ENCODE results near the gene MAPK8.

Gene MAPK8

GRCh38 chr10:48292616-48293015 is 13.9 kb upstream of the MAPK8 start:
- DNase-seq, result no peak

- DNase-seq, result no peak
These were observed 12.0 kb upstream of the MAPK8 start for GRCh38 chr10:48294431-48294830.

- DNase-seq, result no peak
These were observed 9.8 kb upstream of the MAPK8 start for GRCh38 chr10:48296576-48297098.

GRCh38 chr10:48299066-48299465 is 7.4 kb upstream of the MAPK8 start:
- no peak for DNase-seq

- no peak for DNase-seq
These were observed 6.8 kb upstream of the MAPK8 start for GRCh38 chr10:48299692-48300091.

GRCh38 chr10:48300556-48300955 is 5.9 kb upstream of the MAPK8 start:
- no peak for DNase-seq

GRCh38 chr10:48302515-48303476 is 3.7 kb upstream of the MAPK8 start:
- DNase-seq, result no peak

- no peak for DNase-seq
These were observed 592 bp upstream of the MAPK8 start for GRCh38 chr10:48305905-48306264.

- DNase-seq, result peak; percentile 75
These were observed 613 bp downstream of the MAPK8 start for GRCh38 chr10:48306870-48307710.

- DNase-seq, result no peak
These were observed 1.2 kb downstream of the MAPK8 start for GRCh38 chr10:48307711-48308018.

GRCh38 chr10:48309711-48310226 is 3.3 kb downstream of the MAPK8 start:
- DNase-seq, result no peak

GRCh38 chr10:48314107-48314506 is 7.6 kb downstream of the MAPK8 start:
- DNase-seq, result no peak

- no peak for DNase-seq
These were observed 9.8 kb downstream of the MAPK8 start for GRCh38 chr10:48316236-48316635.

- no peak for DNase-seq
These were observed 11.0 kb downstream of the MAPK8 start for GRCh38 chr10:48317321-48317990.

- DNase-seq, result no peak
These were observed 15.5 kb downstream of the MAPK8 start for GRCh38 chr10:48322017-48322416.

GRCh38 chr10:48324580-48324979 is 18.1 kb downstream of the MAPK8 start:
- no peak for DNase-seq

GRCh38 chr10:48330269-48330668 is 23.8 kb downstream of the MAPK8 start:
- DNase-seq, result no peak

- DNase-seq, result no peak
These were observed 25.0 kb downstream of the MAPK8 start for GRCh38 chr10:48331436-48331835.

GRCh38 chr10:48332166-48332870 is 25.8 kb downstream of the MAPK8 start:
- no peak for DNase-seq

GRCh38 chr10:48332871-48333216 is 26.4 kb downstream of the MAPK8 start:
- no peak for DNase-seq

GRCh38 chr10:48333856-48334255 is 27.4 kb downstream of the MAPK8 start:
- no peak for DNase-seq

- DNase-seq, result no peak
These were observed 29.3 kb downstream of the MAPK8 start for GRCh38 chr10:48335788-48336187.

Measured in NCI-H146 (cell line).